ENCODE measurements around the gene MEF2A.

- TF ChIP-seq POLR2AphosphoS5 (IDR thresholded peaks at IDR 0.05; ENCODE audit: borderline replicate concordance, low read depth, low read length) (no peak), EZH2 (IDR thresholded peaks at IDR 0.05) (no peak)
These were observed 18.4 kb downstream of the MEF2A start for GRCh38 chr15:99584081-99584600.

All from SK-N-MC (cell line).